ENCODE data around the gene DBF4. TPM values are rescaled to one million over a fixed set of nuclear protein-coding genes. Genes with fewer than 3 reads are reported as not detected.
A peak's percentile ranks its signal among the peaks of the same experiment; 100 is the strongest.
"Not testable (repeated sequence)": the region's sequence is repeated elsewhere in the genome, so short reads cannot be mapped to it uniquely, and the experiment has no call there.

The DBF4 gene, protein sequence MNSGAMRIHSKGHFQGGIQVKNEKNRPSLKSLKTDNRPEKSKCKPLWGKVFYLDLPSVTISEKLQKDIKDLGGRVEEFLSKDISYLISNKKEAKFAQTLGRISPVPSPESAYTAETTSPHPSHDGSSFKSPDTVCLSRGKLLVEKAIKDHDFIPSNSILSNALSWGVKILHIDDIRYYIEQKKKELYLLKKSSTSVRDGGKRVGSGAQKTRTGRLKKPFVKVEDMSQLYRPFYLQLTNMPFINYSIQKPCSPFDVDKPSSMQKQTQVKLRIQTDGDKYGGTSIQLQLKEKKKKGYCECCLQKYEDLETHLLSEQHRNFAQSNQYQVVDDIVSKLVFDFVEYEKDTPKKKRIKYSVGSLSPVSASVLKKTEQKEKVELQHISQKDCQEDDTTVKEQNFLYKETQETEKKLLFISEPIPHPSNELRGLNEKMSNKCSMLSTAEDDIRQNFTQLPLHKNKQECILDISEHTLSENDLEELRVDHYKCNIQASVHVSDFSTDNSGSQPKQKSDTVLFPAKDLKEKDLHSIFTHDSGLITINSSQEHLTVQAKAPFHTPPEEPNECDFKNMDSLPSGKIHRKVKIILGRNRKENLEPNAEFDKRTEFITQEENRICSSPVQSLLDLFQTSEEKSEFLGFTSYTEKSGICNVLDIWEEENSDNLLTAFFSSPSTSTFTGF
- 6.6 TPM for total RNA-seq
- long read RNA-seq, partial matches to known transcripts, result 0 of 8 reads
- long read RNA-seq, other reads (novel, unspliced or antisense), result 1 of 8 reads

DNA sequence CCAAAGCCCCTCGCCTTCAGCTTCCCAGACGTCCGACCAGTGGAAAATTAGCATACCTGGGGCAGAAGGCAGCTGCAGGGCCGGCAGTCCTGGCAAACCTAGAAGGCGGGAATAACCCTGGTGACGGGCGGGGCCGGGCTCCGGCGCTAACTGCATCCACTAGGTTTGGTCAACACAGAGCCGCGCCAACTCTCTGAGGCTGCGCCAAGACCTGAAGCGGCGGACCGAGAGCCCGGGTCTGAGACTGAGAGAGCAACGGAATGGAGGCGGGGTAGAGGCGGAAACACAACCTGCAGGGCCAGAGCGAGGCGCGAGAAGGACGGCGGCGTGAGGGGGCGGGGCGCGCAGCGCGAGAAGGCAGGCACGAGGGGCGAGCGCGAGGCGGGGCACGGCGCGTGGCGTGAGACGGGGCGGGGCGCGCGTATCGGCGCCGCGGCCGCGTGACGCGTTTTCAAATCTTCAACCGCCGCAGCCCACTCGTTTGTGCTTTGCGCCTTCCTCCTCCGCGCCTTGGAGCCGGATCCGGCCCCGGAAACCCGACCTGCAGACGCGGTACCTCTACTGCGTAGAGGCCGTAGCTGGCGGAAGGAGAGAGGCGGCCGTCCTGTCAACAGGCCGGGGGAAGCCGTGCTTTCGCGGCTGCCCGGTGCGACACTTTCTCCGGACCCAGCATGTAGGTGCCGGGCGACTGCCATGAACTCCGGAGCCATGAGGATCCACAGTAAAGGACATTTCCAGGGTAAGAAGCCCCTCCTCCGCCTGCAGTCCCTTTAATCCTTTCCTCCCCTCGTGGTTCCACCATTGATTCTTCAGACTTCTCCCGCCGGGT is at the start of gene DBF4, which contains the start of gene SLC25A40:
DBF4 (plus strand) TSS at position 454 of the 829 bp plus-strand sequence; CDS start at position 694, 240 bp downstream.
SLC25A40 (minus strand) TSS at position 321 of the 829 bp plus-strand sequence. CDS start 17,633 bp downstream, outside the sequence.
- no peaks in the 10 kb centered on the region for H3K27me3 ChIP-seq
- no peaks in the 10 kb centered on the region for H3K36me3 ChIP-seq
- H3K9me3 ChIP-seq, result no peaks in the 10 kb centered on the region
- H3K4me3 ChIP-seq, result peak within 1 kb of the TSS; percentile 74
- ATAC-seq (peak; percentile 99), DNase-seq (peak; percentile 99)
- H3K27ac ChIP-seq, result peak within 1 kb of the TSS; percentile 91
- intact Hi-C loops (cut with DNase I), result no loop called here
- no peak for TF ChIP-seq CTCF (IDR thresholded peaks at IDR 0.05)
- H3K4me1 ChIP-seq, result peaks cover 27% of the 10 kb centered on the region

DNA sequence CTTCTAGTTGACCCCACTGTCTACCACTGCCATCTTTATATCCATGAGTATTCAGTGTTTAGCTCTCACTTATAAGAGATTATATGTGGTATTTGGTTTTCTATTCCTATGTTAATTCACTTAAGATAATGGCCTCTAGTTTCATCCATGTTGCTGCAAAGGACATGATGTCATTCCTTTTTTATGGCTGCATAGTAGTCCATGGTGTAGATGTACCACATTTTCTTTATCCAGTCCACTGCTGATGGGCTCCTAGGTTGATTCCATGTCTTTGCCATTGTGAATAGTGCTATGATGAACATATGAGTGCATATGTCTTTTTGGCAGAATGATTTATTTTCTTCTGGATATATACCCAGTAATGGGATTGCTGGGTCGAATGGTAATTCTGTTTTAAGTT is 47.9 kb upstream of the DBF4 start:
- intact Hi-C loops (cut with DNase I); ATAC-seq; H3K36me3 ChIP-seq; H3K4me1 ChIP-seq; H3K9me3 ChIP-seq; H3K4me3 ChIP-seq; H3K27ac ChIP-seq; H3K27me3 ChIP-seq; DNase-seq: not testable (repeated sequence)

DNA sequence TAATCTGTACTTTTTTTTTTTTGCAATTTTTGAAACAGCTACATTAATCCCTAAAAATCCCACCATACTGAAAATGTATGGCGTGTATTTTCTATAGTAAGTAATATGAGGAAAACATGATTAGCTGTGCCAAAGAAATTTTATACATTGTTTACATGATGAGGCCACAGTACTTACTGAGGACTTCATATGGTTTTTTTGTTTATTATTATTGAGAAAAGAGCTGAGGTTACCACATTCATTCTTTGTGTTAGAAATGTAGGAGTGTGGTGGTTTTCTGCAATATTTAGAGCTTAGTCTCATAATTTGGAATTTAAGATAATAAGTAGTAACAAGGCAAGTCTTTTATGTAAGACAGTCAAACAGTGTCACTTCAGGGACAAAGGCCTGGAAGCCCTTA is 45.2 kb upstream of the DBF4 start:
- no peak for TF ChIP-seq CTCF (IDR thresholded peaks at IDR 0.05)
- no peak overlapping the region for H3K27ac ChIP-seq
- DNase-seq, result no peak
- no peak overlapping the region for H3K4me3 ChIP-seq
- no peaks in the 10 kb centered on the region for H3K4me1 ChIP-seq
- ATAC-seq, result no peak
- peaks cover 13% of the 10 kb centered on the region for H3K36me3 ChIP-seq
- intact Hi-C loops (cut with DNase I), result no loop called here
- no peaks in the 10 kb centered on the region for H3K27me3 ChIP-seq
- no peaks in the 10 kb centered on the region for H3K9me3 ChIP-seq

DNA sequence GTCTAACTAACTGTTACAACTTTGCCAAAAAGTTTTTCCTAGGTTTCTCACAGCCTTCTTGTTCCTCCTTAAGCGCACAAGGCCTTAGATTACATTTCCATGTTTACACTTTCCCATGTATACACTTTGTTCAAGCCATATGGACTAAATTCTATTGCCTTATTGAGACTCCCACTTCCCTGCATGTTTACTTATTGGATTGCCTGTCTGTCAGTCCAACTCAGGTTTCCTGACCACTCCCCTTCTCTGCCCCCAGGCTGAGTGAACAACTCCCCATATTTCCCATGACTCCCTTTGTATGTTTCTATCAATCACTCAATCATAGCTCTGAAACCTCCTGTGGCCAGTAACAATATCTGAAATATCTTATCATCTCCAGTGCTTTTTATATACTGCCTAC is 43.2 kb upstream of the DBF4 start:
- DNase-seq, result no peak
- no peak for ATAC-seq
- Histone ChIP-seq H3K4me3 (no peak overlapping the region), H3K36me3 (peaks cover 14% of the 10 kb centered on the region), H3K27ac (no peak overlapping the region), H3K27me3 (no peaks in the 10 kb centered on the region), H3K9me3 (no peaks in the 10 kb centered on the region), H3K4me1 (no peaks in the 10 kb centered on the region)
- intact Hi-C loops (cut with DNase I), result no loop called here
- no peak for TF ChIP-seq CTCF (IDR thresholded peaks at IDR 0.05)

- DNase-seq (no peak), ATAC-seq (no peak)
- intact Hi-C loops (cut with DNase I), result no loop called here
- Histone ChIP-seq H3K27ac (no peak overlapping the region), H3K9me3 (no peaks in the 10 kb centered on the region), H3K27me3 (no peaks in the 10 kb centered on the region), H3K4me3 (no peak overlapping the region), H3K36me3 (peaks cover 18% of the 10 kb centered on the region), H3K4me1 (no peaks in the 10 kb centered on the region)
- no peak for TF ChIP-seq CTCF (IDR thresholded peaks at IDR 0.05)
Observed at GRCh38 chr7:87837597-87837996, 38.7 kb upstream of the DBF4 start.

Measured in upper lobe of right lung (tissue), 1 donor.